GM23338 (cell line): Measurements from ENCODE around the gene CLIC3. TPM values are rescaled to one million over a fixed set of nuclear protein-coding genes. Genes with fewer than 3 reads are reported as not detected.

Experiments
- ATAC-seq: fragments of 200-7000 bp; cut with Tn5 transposase; 3 replicates; pipeline ENCODE4 v1.9.1; 2020
- DNase-seq: peaks from one replicate; pipeline ENCODE4 v3.0.0-alpha.2; 2015; ENCODE audit warnings: low spot score
- H2AFZ ChIP-seq: fragments of 200-600 bp; sonication (generic); 2 replicates; pipeline ENCODE4 v1.8.0; 2016; ENCODE audit warnings: antibody characterized with exemption, mild to moderate bottlenecking, moderate library complexity
- H3F3A ChIP-seq: fragments of 200-600 bp; sonication (generic); replicated peaks from 2 replicates; pipeline ENCODE4 v1.8.0; 2017; ENCODE audit warnings: antibody characterized with exemption, mixed run types, low read depth
- H3K27ac ChIP-seq: fragments of 200-600 bp; sonication (generic); 2 replicates; pipeline ENCODE4 v1.6.1; 2016; ENCODE audit warnings: low read depth
- H3K27me3 ChIP-seq: fragments of 200-600 bp; sonication (generic); 2 replicates; pipeline ENCODE4 v1.8.0; 2016; ENCODE audit warnings: mild to moderate bottlenecking, mixed run types, moderate library complexity; ENCODE audit not compliant: insufficient read depth
- H3K36me3 ChIP-seq: fragments of 200-600 bp; sonication (generic); 2 replicates; pipeline ENCODE4 v1.8.0; 2016; ENCODE audit warnings: mild to moderate bottlenecking; ENCODE audit not compliant: insufficient read depth
- H3K4me1 ChIP-seq: fragments of 200-600 bp; sonication (generic); 2 replicates; pipeline ENCODE4 v1.8.0; 2016; ENCODE audit warnings: mild to moderate bottlenecking, moderate library complexity; ENCODE audit not compliant: insufficient read depth
- H3K4me2 ChIP-seq: fragments of 200-600 bp; sonication (generic); 2 replicates; pipeline ENCODE4 v1.7.1; 2017; ENCODE audit warnings: mixed run types
- H3K4me3 ChIP-seq: fragments of 200-600 bp; sonication (generic); 2 replicates; pipeline ENCODE4 v1.6.1; 2016; ENCODE audit warnings: mixed run types
- H3K79me2 ChIP-seq: fragments of 200-600 bp; sonication (generic); replicated peaks from 2 replicates; pipeline ENCODE4 v1.8.0; 2017; ENCODE audit warnings: mild to moderate bottlenecking; ENCODE audit not compliant: insufficient read depth
- H3K9me2 ChIP-seq: fragments of 200-600 bp; sonication (generic); 2 replicates; pipeline ENCODE4 v1.8.0; 2017; ENCODE audit not compliant: insufficient read depth
- H4K20me1 ChIP-seq: fragments of 200-600 bp; sonication (generic); replicated peaks from 2 replicates; pipeline ENCODE4 v1.8.0; 2017; ENCODE audit warnings: mild to moderate bottlenecking; ENCODE audit not compliant: insufficient read depth
- H3K27ac Mint-ChIP-seq: 2 replicates; pipeline ENCODE4 v1.8.0; 2020; ENCODE audit warnings: inconsistent platforms, mild to moderate bottlenecking, moderate library complexity, mixed read lengths
- H3K27me3 Mint-ChIP-seq: 3 replicates; pipeline ENCODE4 v1.8.0; 2022; ENCODE audit warnings: low read depth, mild to moderate bottlenecking, moderate library complexity, mixed read lengths, inconsistent platforms; ENCODE audit not compliant: insufficient read depth, poor library complexity
- H3K36me3 Mint-ChIP-seq: 3 replicates; pipeline ENCODE4 v1.8.0; 2021; ENCODE audit warnings: low read depth, mild to moderate bottlenecking, inconsistent platforms, moderate library complexity, mixed read lengths
- H3K4me1 Mint-ChIP-seq: 3 replicates; pipeline ENCODE4 v1.8.0; 2020; ENCODE audit warnings: mild to moderate bottlenecking, inconsistent platforms, mixed read lengths
- H3K4me3 Mint-ChIP-seq: 3 replicates; pipeline ENCODE4 v1.8.0; 2021; ENCODE audit warnings: moderate library complexity, mild to moderate bottlenecking, inconsistent platforms, mixed read lengths
- H3K9me3 Mint-ChIP-seq: 3 replicates; pipeline ENCODE4 v1.8.0; 2020; ENCODE audit warnings: moderate library complexity, mild to moderate bottlenecking, inconsistent platforms, mixed read lengths
- polyA plus RNA-seq: library from polyadenylated mRNA; unstranded; fragments of >200 nt; fragmentation: Nextera tagmentation; extraction: Ambion mirVana; gene quantifications from 2 replicates; pipeline ENCODE4 v1.2.1, GENCODE V29; 2016
- total RNA-seq: library from RNA; depleted of rRNA; stranded (reverse); fragments of >200 nt; shearing (Covaris generic); gene quantifications from 2 replicates; pipeline ENCODE4 v1.2.3, GENCODE V29; 2014; rRNA removed
- TF ChIP-seq, protein P1 (sequence below): IDR thresholded peaks from one replicate; pipeline ENCODE4 v1.6.1; 2018; ENCODE audit warnings: antibody characterized with exemption; ENCODE audit not compliant: unreplicated experiment

Gene CLIC3
- total and polyA plus RNA-seq, 2 experiments from 2014 or later, result 0.53 to 0.56 TPM

DNA sequence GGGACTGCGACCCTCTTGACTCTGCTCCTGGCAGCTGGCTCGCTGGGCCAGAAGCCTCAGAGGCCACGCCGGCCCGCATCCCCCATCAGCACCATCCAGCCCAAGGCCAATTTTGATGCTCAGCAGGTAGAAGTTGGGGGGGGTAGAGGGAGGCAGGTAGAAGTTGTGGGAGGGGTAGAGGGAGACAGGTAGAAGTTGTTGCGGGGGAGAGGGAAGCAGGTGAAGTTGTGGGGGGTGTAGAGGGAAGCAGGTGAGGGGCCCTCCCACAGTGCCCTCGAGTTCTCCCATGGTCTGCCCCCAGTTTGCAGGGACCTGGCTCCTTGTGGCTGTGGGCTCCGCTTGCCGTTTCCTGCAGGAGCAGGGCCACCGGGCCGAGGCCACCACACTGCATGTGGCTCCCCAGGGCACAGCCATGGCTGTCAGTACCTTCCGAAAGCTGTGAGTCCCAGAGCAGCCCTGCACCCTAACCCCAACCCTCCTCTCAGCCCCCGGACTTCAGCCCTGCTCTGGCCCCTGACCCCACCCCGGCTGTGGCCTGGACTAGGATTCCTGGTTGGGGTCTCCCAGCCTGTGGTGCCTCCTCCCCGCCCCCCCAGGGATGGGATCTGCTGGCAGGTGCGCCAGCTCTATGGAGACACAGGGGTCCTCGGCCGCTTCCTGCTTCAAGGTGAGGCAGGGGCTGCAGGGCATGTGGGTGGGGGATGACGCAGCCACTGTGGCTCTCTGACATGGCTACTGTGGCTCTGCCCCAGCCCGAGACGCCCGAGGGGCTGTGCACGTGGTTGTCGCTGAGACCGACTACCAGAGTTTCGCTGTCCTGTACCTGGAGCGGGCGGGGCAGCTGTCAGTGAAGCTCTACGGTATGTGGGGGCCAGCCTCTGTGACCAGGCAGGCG lies 50.8 kb downstream of the CLIC3 start:
- no peak overlapping the region for H3K4me3 ChIP-seq
- peaks cover 9% of the 10 kb centered on the region for H3K4me1 ChIP-seq
- H4K20me1 ChIP-seq, result no peaks in the 10 kb centered on the region
- Mint-ChIP-seq H3K27ac (no peak overlapping the region), H3K4me3 (no peak overlapping the region), H3K9me3 (no peaks in the 10 kb centered on the region), H3K4me1 (peaks cover 8% of the 10 kb centered on the region), H3K36me3 (peaks cover 10% of the 10 kb centered on the region; the same call in 2 of the 3 replicates), H3K27me3 (peaks cover 9% of the 10 kb centered on the region)
- H3K79me2 ChIP-seq, result 0 out of 2 replicates have a peak, but pooled peaks cover 5% of the 10 kb centered on the region
- H3F3A ChIP-seq, result no peaks in the 10 kb centered on the region; the same call in 1 of the 2 replicates
- 0 out of 2 replicates have a peak overlapping the region, but pooled peaks have one; percentile 51 for H3K4me2 ChIP-seq
- no peak for DNase-seq
- H3K27me3 ChIP-seq, result no peaks in the 10 kb centered on the region
- TF ChIP-seq, protein P1, sequence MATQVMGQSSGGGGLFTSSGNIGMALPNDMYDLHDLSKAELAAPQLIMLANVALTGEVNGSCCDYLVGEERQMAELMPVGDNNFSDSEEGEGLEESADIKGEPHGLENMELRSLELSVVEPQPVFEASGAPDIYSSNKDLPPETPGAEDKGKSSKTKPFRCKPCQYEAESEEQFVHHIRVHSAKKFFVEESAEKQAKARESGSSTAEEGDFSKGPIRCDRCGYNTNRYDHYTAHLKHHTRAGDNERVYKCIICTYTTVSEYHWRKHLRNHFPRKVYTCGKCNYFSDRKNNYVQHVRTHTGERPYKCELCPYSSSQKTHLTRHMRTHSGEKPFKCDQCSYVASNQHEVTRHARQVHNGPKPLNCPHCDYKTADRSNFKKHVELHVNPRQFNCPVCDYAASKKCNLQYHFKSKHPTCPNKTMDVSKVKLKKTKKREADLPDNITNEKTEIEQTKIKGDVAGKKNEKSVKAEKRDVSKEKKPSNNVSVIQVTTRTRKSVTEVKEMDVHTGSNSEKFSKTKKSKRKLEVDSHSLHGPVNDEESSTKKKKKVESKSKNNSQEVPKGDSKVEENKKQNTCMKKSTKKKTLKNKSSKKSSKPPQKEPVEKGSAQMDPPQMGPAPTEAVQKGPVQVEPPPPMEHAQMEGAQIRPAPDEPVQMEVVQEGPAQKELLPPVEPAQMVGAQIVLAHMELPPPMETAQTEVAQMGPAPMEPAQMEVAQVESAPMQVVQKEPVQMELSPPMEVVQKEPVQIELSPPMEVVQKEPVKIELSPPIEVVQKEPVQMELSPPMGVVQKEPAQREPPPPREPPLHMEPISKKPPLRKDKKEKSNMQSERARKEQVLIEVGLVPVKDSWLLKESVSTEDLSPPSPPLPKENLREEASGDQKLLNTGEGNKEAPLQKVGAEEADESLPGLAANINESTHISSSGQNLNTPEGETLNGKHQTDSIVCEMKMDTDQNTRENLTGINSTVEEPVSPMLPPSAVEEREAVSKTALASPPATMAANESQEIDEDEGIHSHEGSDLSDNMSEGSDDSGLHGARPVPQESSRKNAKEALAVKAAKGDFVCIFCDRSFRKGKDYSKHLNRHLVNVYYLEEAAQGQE, result no peak
- H3K36me3 ChIP-seq, result no peaks in the 10 kb centered on the region
- no peaks in the 10 kb centered on the region for H3K9me2 ChIP-seq
- ATAC-seq, result no peak
- H2AFZ ChIP-seq, result no peak overlapping the region
- H3K27ac ChIP-seq, result no peak overlapping the region

Other genes starting within 250 kb of the CLIC3 start
Only the 30 nearest of the 38 such genes appear.
- 57.0 and 71.4 TPM in 2 replicates for gene TMEM141, start 205.2 kb downstream of the CLIC3 start, total RNA-seq
- gene TMEM141, start 205.2 kb downstream of the CLIC3 start, polyA plus RNA-seq, result 90.0 and 90.5 TPM in 2 replicates
- 1.1 and 2.9 TPM in 2 replicates for gene CCDC183, start 200.2 kb downstream of the CLIC3 start, total RNA-seq
- gene CCDC183, start 200.2 kb downstream of the CLIC3 start, polyA plus RNA-seq, result 1.2 and 1.6 TPM in 2 replicates
- 117 and 127 TPM in 2 replicates for gene RABL6, start 188.6 kb downstream of the CLIC3 start, total RNA-seq
- 59.1 and 66.7 TPM in 2 replicates for gene RABL6, start 188.6 kb downstream of the CLIC3 start, polyA plus RNA-seq
- 0.12 and 0.49 TPM in 2 replicates for gene AJM1, start 154.1 kb downstream of the CLIC3 start, total RNA-seq
- 0.28 and 0.36 TPM in 2 replicates for gene AJM1, start 154.1 kb downstream of the CLIC3 start, polyA plus RNA-seq
- 67.1 and 86.2 TPM in 2 replicates for gene PHPT1, start 147.2 kb downstream of the CLIC3 start, total RNA-seq
- gene PHPT1, start 147.2 kb downstream of the CLIC3 start, polyA plus RNA-seq, result 437 and 509 TPM in 2 replicates
- 4.1 and 6.8 TPM in 2 replicates for gene MAMDC4, start 144.2 kb downstream of the CLIC3 start, total RNA-seq
- 1.7 and 2.7 TPM in 2 replicates for gene MAMDC4, start 144.2 kb downstream of the CLIC3 start, polyA plus RNA-seq
- gene EDF1, start 130.3 kb downstream of the CLIC3 start, total RNA-seq, result 273 and 326 TPM in 2 replicates
- gene EDF1, start 130.3 kb downstream of the CLIC3 start, polyA plus RNA-seq, result 793 and 860 TPM in 2 replicates
- 31.5 and 39.9 TPM in 2 replicates for gene TRAF2, start 110.1 kb downstream of the CLIC3 start, total RNA-seq
- 24.8 and 25.4 TPM in 2 replicates for gene TRAF2, start 110.1 kb downstream of the CLIC3 start, polyA plus RNA-seq
- 102 and 111 TPM in 2 replicates for gene FBXW5, start 51.8 kb downstream of the CLIC3 start, total RNA-seq
- gene FBXW5, start 51.8 kb downstream of the CLIC3 start, polyA plus RNA-seq, result 27.0 and 27.9 TPM in 2 replicates
- not detected in 2 replicates for gene C8G, start 51.3 kb downstream of the CLIC3 start, total RNA-seq
- gene C8G, start 51.3 kb downstream of the CLIC3 start, polyA plus RNA-seq, result not detected in 2 replicates
- 0.69 and 2.6 TPM in 2 replicates for gene LCN12, start 44.3 kb downstream of the CLIC3 start, total RNA-seq
- 0.39 and 0.68 TPM in 2 replicates for gene LCN12, start 44.3 kb downstream of the CLIC3 start, polyA plus RNA-seq
- gene PTGDS, start 19.1 kb downstream of the CLIC3 start, total RNA-seq, result 1.9 TPM in 1 of 2 replicates, not detected in the other
- gene PTGDS, start 19.1 kb downstream of the CLIC3 start, polyA plus RNA-seq, result 3.1 and 5.9 TPM in 2 replicates
- gene LCNL1, start 13.6 kb downstream of the CLIC3 start, total RNA-seq, result not detected in 2 replicates
- 0.11 and 0.14 TPM in 2 replicates for gene LCNL1, start 13.6 kb downstream of the CLIC3 start, polyA plus RNA-seq
- gene PAXX, start 4.1 kb downstream of the CLIC3 start, total RNA-seq, result 33.9 and 71.5 TPM in 2 replicates
- 86.0 and 88.3 TPM in 2 replicates for gene PAXX, start 4.1 kb downstream of the CLIC3 start, polyA plus RNA-seq
- gene ABCA2, start 31.7 kb upstream of the CLIC3 start, total RNA-seq, result 14.2 and 16.0 TPM in 2 replicates
- 5.6 and 7.0 TPM in 2 replicates for gene ABCA2, start 31.7 kb upstream of the CLIC3 start, polyA plus RNA-seq
- gene FUT7, start 35.5 kb upstream of the CLIC3 start, total RNA-seq, result not detected in 2 replicates
- not detected in 2 replicates for gene FUT7, start 35.5 kb upstream of the CLIC3 start, polyA plus RNA-seq
- 26.2 and 34.3 TPM in 2 replicates for gene NPDC1, start 49.6 kb upstream of the CLIC3 start, total RNA-seq
- 35.5 and 36.7 TPM in 2 replicates for gene NPDC1, start 49.6 kb upstream of the CLIC3 start, polyA plus RNA-seq
- gene ENTPD2, start 57.5 kb upstream of the CLIC3 start, total RNA-seq, result 1.1 and 1.9 TPM in 2 replicates
- 1.8 and 2.9 TPM in 2 replicates for gene ENTPD2, start 57.5 kb upstream of the CLIC3 start, polyA plus RNA-seq
- gene SAPCD2, start 74.0 kb upstream of the CLIC3 start, total RNA-seq, result 55.1 and 60.3 TPM in 2 replicates
- gene SAPCD2, start 74.0 kb upstream of the CLIC3 start, polyA plus RNA-seq, result 13.4 and 14.5 TPM in 2 replicates
- 5.5 and 8.1 TPM in 2 replicates for gene UAP1L1, start 80.9 kb upstream of the CLIC3 start, total RNA-seq
- 2.5 and 3.4 TPM in 2 replicates for gene UAP1L1, start 80.9 kb upstream of the CLIC3 start, polyA plus RNA-seq
- gene MAN1B1, start 90.4 kb upstream of the CLIC3 start, total RNA-seq, result 35.7 and 39.9 TPM in 2 replicates
- gene MAN1B1, start 90.4 kb upstream of the CLIC3 start, polyA plus RNA-seq, result 15.7 and 18.2 TPM in 2 replicates
- gene DPP7, start 118.2 kb upstream of the CLIC3 start, total RNA-seq, result 9.7 and 19.7 TPM in 2 replicates
- 25.2 and 26.8 TPM in 2 replicates for gene DPP7, start 118.2 kb upstream of the CLIC3 start, polyA plus RNA-seq
- gene GRIN1, start 142.6 kb upstream of the CLIC3 start, total RNA-seq, result 2.1 and 5.5 TPM in 2 replicates
- 2.5 and 2.7 TPM in 2 replicates for gene GRIN1, start 142.6 kb upstream of the CLIC3 start, polyA plus RNA-seq
- gene LRRC26, start 173.5 kb upstream of the CLIC3 start, total RNA-seq, result 0.16 and 0.21 TPM in 2 replicates
- gene LRRC26, start 173.5 kb upstream of the CLIC3 start, polyA plus RNA-seq, result 3.0 and 4.3 TPM in 2 replicates
- not detected in 2 replicates for gene TMEM210, start 175.5 kb upstream of the CLIC3 start, total RNA-seq
- gene TMEM210, start 175.5 kb upstream of the CLIC3 start, polyA plus RNA-seq, result not detected in 2 replicates
- gene ANAPC2, start 192.0 kb upstream of the CLIC3 start, total RNA-seq, result 41.5 and 42.9 TPM in 2 replicates
- 16.4 and 19.2 TPM in 2 replicates for gene ANAPC2, start 192.0 kb upstream of the CLIC3 start, polyA plus RNA-seq
- 91.5 and 132 TPM in 2 replicates for gene SSNA1, start 192.1 kb upstream of the CLIC3 start, total RNA-seq
- 154 TPM in 2 replicates for gene SSNA1, start 192.1 kb upstream of the CLIC3 start, polyA plus RNA-seq
- gene TPRN, start 204.2 kb upstream of the CLIC3 start, total RNA-seq, result 29.2 and 29.3 TPM in 2 replicates
- 6.4 and 9.1 TPM in 2 replicates for gene TPRN, start 204.2 kb upstream of the CLIC3 start, polyA plus RNA-seq
- gene TMEM203, start 209.1 kb upstream of the CLIC3 start, total RNA-seq, result 43.2 and 53.4 TPM in 2 replicates
- 32.7 and 37.4 TPM in 2 replicates for gene TMEM203, start 209.1 kb upstream of the CLIC3 start, polyA plus RNA-seq
- 25.4 and 38.1 TPM in 2 replicates for gene NDOR1, start 209.1 kb upstream of the CLIC3 start, total RNA-seq
- gene NDOR1, start 209.1 kb upstream of the CLIC3 start, polyA plus RNA-seq, result 19.4 and 19.7 TPM in 2 replicates